HG03103 (cell line): ENCODE results near the gene BPIFB3.
"Not testable (repeated sequence)": the region's sequence is repeated elsewhere in the genome, so short reads cannot be mapped to it uniquely, and the experiment has no call there.

Experiments used
- ATAC-seq: cut with Tn5 transposase; IDR thresholded peaks from one replicate; pipeline ENCODE4 v1.9.1; 2021; ENCODE audit warnings: low read depth; ENCODE audit not compliant: unreplicated experiment

The BPIFB3 gene

GRCh38 chr20:33027769-33028751, 25.6 kb upstream of the BPIFB3 start:
- no peak for ATAC-seq

DNA sequence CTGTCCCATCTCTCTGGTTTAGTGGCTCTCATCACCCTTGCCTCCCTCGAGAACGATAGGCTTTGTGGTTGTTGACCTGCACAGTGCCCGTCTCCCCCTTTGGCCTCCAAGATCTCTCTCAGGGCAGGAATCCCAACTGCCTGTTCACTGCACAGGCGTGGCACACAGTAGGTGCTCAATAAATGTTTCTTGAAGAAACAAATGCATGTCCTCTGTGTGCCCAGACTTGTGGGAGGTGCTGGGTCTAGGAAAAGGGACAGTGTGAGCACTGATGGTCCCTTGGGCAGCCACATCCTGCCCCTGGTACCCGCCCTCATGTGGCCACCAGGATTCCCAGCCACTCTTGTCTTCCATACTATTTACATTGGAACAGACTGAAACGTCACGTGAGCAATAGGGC, 24.8 kb upstream of the BPIFB3 start:
- ATAC-seq = no peak

GRCh38 chr20:33030076-33030475, 23.6 kb upstream of the BPIFB3 start:
- no peak for ATAC-seq

- no peak for ATAC-seq
These were observed 23.1 kb upstream of the BPIFB3 start for GRCh38 chr20:33030569-33030968.

- ATAC-seq = no peak
These were observed 22.2 kb upstream of the BPIFB3 start, which contains the start of gene BPIFB6 for GRCh38 chr20:33031531-33031930. Gene BPIFB6 (plus strand): TSS chr20:33031648. CDS start chr20:33031648, 0 bp downstream.

GRCh38 chr20:33032555-33032954, 21.1 kb upstream of the BPIFB3 start:
- no peak for ATAC-seq

DNA sequence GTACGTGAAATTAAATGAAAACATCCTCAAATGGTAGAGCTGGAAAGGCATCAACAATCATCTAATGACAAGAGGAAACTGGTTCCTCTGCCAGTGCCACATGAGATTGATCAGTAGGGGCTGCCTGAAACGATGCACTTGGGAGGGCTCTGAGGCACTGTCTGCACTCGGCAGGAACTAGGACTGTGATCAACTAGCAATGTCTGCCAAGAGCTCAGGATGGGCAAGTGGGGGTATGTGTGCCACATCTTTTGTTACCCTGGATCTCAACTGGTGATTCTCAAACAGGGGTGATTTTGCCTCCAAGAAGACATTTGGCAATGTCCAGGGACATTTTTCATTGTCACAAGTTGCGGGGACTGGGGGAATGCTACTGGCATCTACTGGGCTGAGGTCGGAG, 20.3 kb upstream of the BPIFB3 start:
- ATAC-seq = no peak

- no peak for ATAC-seq
These were observed 19.6 kb upstream of the BPIFB3 start for GRCh38 chr20:33034115-33034514.

GRCh38 chr20:33034901-33035492, 18.7 kb upstream of the BPIFB3 start:
- no peak for ATAC-seq

- ATAC-seq = no peak
These were observed 16.2 kb upstream of the BPIFB3 start for GRCh38 chr20:33037456-33037855.

- no peak for ATAC-seq
These were observed 15.5 kb upstream of the BPIFB3 start for GRCh38 chr20:33038243-33038642.

- ATAC-seq = no peak
These were observed 11.3 kb upstream of the BPIFB3 start for GRCh38 chr20:33042430-33042829.

GRCh38 chr20:33042983-33043730, 10.5 kb upstream of the BPIFB3 start:
- no peak for ATAC-seq

GRCh38 chr20:33043731-33044181, 9.9 kb upstream of the BPIFB3 start:
- ATAC-seq = no peak

DNA sequence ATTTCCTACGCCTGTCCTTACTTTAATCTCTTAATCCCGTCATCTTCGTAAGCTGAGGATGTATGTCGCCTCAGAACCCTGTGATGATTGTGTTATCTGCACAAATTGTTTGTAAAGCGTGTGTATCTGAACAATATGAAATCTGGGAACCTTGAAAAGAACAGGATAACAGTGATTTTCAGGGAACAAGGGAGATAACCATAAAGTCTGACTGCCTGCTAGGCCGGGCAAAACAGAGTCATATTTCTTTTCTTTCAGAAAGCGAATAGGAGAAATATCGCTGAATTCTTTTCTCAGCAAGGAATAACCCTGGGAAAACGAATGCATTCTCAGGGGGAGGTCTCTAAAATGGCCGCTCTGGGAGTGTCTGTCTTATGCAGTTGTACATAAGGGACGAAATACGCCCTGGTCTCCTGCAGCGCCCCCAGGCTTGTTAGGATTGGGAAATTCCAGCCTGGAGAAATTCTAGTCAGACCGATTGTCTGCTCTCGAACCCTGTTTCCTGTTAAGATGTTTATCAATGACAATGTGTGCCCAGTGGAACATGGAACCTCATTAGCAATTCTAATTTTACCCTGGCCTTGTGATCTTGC, 8.5 kb upstream of the BPIFB3 start:
- not testable (repeated sequence) for ATAC-seq

GRCh38 chr20:33046412-33046811, 7.3 kb upstream of the BPIFB3 start:
- no peak for ATAC-seq

GRCh38 chr20:33051333-33051732, 2.4 kb upstream of the BPIFB3 start:
- no peak for ATAC-seq

DNA sequence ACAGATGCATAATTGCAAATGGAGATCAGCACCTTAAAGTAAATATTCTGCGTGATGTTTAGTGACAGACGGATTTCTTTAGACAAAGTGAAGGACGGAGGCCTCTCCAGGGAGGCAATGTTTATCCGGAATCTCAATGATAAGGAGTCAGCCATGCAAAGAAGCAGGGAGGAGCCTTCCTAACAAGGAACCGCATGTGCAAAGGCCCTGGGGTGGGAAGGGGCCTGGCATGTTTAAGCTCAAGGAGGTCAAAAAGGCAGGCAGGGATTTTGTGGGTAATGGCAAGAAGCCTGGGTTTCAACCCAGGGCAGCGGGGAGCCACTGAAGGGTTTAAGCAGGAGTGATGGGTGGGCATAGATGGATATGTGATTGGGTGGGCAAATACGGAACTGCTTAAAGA, 678 bp downstream of the BPIFB3 start:
- no peak for ATAC-seq

- ATAC-seq = no peak
These were observed 1.1 kb downstream of the BPIFB3 start for GRCh38 chr20:33054791-33055190.

GRCh38 chr20:33059136-33059535, 5.4 kb downstream of the BPIFB3 start:
- no peak for ATAC-seq
